ENCODE data around the gene RAB31. TPM values are rescaled to one million over a fixed set of nuclear protein-coding genes. Genes with fewer than 3 reads are reported as not detected.
A peak's percentile ranks its signal among the peaks of the same experiment; 100 is the strongest.

Gene RAB31
- total and polyA plus RNA-seq, 2 of the 13 experiments (the other 11 are each of a cell fraction or from before 2014, with no cell fraction given) = 1.1 to 1.7 TPM

DNA sequence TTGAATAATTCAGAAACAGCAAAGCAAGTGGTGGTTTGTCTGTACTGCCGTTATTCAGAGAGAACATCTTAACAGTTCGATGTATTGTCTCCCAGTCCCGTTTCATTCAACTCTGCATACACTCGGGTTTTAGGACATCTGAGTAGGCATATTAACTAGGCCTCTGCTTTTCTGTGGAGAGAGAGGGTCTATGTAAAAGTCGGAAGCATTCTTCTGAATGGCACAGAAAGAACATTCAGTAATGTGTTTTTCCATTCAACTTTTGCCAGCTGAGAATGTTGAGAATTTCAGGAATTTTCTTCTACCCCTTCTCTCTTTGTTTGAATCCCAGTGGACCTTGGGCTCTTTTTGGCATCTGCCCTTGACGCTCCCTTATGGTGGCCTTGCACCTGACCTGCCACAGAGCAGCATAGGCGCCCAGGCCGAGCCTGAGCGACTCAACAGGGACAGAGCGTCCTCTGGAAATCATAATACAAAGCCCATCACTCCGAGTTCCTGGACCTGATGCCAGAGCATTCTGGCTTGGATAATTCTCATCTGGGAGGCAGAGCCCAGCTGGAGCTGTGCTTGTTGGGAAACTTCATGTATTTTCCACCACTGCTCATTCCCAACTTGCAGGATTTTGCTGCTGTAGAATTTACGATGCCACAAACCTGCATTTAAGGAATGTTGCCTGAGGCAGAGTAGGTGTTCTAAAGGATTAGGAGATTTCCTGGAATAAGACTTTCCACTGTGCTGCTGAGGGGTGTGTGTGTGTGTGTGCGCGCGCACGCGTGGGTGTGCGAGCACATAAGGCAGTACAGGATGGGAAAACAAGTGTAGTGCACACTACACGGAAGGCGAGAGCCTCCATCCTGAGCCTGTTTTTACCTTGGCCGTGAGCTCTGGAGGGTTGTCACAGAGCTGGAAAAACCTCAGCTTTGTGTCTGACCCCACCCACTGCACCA lies 100.5 kb downstream of the RAB31 start (continued):
- TF ChIP-seq ZNF251 (CRISPR knock-in tag; IDR thresholded peaks at IDR 0.05) (no peak), REXO4 (CRISPR knock-in tag; IDR thresholded peaks at IDR 0.05; ENCODE audit: borderline replicate concordance) (no peak), FOSL1 (CRISPR knock-in tag; IDR thresholded peaks at IDR 0.05; ENCODE audit: borderline replicate concordance) (no peak), ZNF768 (CRISPR knock-in tag; IDR thresholded peaks at IDR 0.05) (no peak), ZNF451 (CRISPR knock-in tag; IDR thresholded peaks at IDR 0.05) (no peak), PHF21A (CRISPR knock-in tag; IDR thresholded peaks at IDR 0.05) (peak; percentile 74), RARG (CRISPR knock-in tag; IDR thresholded peaks at IDR 0.05; ENCODE audit: low read depth) (no peak), ZFP90 (CRISPR knock-in tag; IDR thresholded peaks at IDR 0.05; ENCODE audit: borderline replicate concordance) (no peak), ZMYM4 (CRISPR knock-in tag; IDR thresholded peaks at IDR 0.05) (peak; percentile 73), SALL1 (CRISPR knock-in tag; IDR thresholded peaks at IDR 0.05) (peak; percentile 93)
- TF ChIP-seq, protein P1, sequence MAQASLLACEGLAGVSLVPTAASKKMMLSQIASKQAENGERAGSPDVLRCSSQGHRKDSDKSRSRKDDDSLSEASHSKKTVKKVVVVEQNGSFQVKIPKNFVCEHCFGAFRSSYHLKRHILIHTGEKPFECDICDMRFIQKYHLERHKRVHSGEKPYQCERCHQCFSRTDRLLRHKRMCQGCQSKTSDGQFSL (CRISPR knock-in tag; IDR thresholded peaks at IDR 0.05) = no peak
- TF ChIP-seq, protein P2, sequence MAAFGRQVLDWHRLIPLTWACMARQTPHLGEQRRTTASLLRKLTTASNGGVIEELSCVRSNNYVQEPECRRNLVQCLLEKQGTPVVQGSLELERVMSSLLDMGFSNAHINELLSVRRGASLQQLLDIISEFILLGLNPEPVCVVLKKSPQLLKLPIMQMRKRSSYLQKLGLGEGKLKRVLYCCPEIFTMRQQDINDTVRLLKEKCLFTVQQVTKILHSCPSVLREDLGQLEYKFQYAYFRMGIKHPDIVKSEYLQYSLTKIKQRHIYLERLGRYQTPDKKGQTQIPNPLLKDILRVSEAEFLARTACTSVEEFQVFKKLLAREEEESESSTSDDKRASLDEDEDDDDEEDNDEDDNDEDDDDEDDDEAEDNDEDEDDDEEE (CRISPR knock-in tag; IDR thresholded peaks at IDR 0.05) = no peak
- TF ChIP-seq, protein P3, sequence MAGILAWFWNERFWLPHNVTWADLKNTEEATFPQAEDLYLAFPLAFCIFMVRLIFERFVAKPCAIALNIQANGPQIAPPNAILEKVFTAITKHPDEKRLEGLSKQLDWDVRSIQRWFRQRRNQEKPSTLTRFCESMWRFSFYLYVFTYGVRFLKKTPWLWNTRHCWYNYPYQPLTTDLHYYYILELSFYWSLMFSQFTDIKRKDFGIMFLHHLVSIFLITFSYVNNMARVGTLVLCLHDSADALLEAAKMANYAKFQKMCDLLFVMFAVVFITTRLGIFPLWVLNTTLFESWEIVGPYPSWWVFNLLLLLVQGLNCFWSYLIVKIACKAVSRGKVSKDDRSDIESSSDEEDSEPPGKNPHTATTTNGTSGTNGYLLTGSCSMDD (CRISPR knock-in tag; IDR thresholded peaks at IDR 0.05) = no peak
- TF ChIP-seq, protein P4, sequence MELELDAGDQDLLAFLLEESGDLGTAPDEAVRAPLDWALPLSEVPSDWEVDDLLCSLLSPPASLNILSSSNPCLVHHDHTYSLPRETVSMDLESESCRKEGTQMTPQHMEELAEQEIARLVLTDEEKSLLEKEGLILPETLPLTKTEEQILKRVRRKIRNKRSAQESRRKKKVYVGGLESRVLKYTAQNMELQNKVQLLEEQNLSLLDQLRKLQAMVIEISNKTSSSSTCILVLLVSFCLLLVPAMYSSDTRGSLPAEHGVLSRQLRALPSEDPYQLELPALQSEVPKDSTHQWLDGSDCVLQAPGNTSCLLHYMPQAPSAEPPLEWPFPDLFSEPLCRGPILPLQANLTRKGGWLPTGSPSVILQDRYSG (CRISPR knock-in tag; IDR thresholded peaks at IDR 0.05) = no peak
- TF ChIP-seq, protein P5, sequence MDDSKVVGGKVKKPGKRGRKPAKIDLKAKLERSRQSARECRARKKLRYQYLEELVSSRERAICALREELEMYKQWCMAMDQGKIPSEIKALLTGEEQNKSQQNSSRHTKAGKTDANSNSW (CRISPR knock-in tag; IDR thresholded peaks at IDR 0.05; ENCODE audit: borderline replicate concordance) = no peak
- TF ChIP-seq, protein P6, sequence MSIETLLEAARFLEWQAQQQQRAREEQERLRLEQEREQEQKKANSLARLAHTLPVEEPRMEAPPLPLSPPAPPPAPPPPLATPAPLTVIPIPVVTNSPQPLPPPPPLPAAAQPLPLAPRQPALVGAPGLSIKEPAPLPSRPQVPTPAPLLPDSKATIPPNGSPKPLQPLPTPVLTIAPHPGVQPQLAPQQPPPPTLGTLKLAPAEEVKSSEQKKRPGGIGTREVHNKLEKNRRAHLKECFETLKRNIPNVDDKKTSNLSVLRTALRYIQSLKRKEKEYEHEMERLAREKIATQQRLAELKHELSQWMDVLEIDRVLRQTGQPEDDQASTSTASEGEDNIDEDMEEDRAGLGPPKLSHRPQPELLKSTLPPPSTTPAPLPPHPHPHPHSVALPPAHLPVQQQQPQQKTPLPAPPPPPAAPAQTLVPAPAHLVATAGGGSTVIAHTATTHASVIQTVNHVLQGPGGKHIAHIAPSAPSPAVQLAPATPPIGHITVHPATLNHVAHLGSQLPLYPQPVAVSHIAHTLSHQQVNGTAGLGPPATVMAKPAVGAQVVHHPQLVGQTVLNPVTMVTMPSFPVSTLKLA (IDR thresholded peaks at IDR 0.05) = no peak
- TF ChIP-seq, protein P7, sequence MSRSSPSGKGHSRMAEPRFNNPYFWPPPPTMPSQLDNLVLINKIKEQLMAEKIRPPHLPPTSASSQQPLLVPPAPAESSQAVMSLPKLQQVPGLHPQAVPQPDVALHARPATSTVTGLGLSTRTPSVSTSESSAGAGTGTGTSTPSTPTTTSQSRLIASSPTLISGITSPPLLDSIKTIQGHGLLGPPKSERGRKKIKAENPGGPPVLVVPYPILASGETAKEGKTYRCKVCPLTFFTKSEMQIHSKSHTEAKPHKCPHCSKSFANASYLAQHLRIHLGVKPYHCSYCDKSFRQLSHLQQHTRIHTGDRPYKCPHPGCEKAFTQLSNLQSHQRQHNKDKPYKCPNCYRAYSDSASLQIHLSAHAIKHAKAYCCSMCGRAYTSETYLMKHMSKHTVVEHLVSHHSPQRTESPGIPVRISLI (CRISPR knock-in tag; IDR thresholded peaks at IDR 0.05; ENCODE audit: borderline replicate concordance) = no peak
- TF ChIP-seq, protein P8, sequence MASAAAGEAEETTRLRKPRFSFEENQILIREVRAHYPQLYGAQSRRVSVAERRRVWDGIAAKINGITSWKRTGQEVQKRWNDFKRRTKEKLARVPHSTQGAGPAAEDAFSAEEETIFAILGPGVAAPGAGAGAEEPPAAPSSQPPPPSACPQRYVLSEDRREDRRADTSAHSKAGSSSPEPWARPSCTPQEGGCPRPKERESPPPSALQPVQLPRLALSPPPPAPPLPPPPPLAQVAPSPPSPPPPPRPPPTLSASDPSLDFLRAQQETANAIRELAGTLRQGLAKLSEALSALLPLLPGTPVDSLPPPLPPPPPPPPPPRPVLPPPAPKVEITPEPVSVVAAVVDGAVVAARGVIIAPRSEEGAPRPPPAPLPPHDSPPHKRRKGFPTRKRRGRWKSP (CRISPR knock-in tag; IDR thresholded peaks at IDR 0.05) = no peak
- TF ChIP-seq, protein P9, sequence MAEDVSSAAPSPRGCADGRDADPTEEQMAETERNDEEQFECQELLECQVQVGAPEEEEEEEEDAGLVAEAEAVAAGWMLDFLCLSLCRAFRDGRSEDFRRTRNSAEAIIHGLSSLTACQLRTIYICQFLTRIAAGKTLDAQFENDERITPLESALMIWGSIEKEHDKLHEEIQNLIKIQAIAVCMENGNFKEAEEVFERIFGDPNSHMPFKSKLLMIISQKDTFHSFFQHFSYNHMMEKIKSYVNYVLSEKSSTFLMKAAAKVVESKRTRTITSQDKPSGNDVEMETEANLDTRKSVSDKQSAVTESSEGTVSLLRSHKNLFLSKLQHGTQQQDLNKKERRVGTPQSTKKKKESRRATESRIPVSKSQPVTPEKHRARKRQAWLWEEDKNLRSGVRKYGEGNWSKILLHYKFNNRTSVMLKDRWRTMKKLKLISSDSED (CRISPR knock-in tag; IDR thresholded peaks at IDR 0.05) = no peak
